Measurements from ENCODE around the gene ANKRD33B. TPM values are rescaled to one million over a fixed set of nuclear protein-coding genes. Genes with fewer than 3 reads are reported as not detected.

The ANKRD33B gene
- polyA plus RNA-seq, 1 donor (not counting 4 experiments of a cell fraction or from before 2014, with no cell fraction given) = 1.9 TPM

DNA sequence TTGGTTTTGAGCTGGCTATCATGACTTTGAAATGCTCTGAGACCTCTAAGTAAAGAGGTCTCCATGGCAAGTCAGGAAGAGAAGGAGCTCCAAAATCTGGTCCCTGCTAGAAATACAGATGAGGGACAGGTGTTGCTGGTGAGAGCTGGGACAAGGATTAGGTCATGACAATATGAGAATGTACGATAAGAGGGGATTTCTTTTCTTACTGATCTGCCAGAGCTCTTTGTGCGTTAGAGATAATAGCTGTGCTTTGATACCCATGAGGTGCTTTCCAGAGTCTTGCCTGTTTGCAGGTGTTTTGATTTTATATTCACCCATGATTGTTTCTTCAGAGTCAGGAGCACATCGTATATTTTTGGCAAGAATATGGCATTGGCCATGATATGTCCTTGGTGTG lies 56.5 kb downstream of the ANKRD33B start:
- DNase-seq (ENCODE audit: low read depth, low spot score) (no peak), FAIRE-seq (no peak)
- H4K20me1 ChIP-seq (ENCODE audit: control insufficient read depth, extremely low read depth, insufficient read depth, low read length) = no peaks in the 10 kb centered on the region
- no peak overlapping the region for H3K27ac ChIP-seq (ENCODE audit: control insufficient read depth, insufficient read depth, low read length)
- H2AFZ ChIP-seq (ENCODE audit: control insufficient read depth, low read length) = no peak overlapping the region
- no peak for TF ChIP-seq CTCF (optimal IDR thresholded peaks at IDR 0.05 in 1 of 3, IDR thresholded peaks at IDR 0.05 in 1 of 3, conservative IDR thresholded peaks at IDR 0.05 in 1 of 3; ENCODE audit: extremely low read depth in 1 of 3, insufficient read depth in 2 of 3, low read length in 3 of 3)
- TF ChIP-seq EZH2 (IDR thresholded peaks at IDR 0.05; ENCODE audit: low read length) = no peak
- H3K9me1 ChIP-seq (ENCODE audit: control insufficient read depth, extremely low read depth, insufficient read depth, low read length) = no peaks in the 10 kb centered on the region
- no peak overlapping the region for H3K4me2 ChIP-seq (ENCODE audit: control insufficient read depth, extremely low read depth, insufficient read depth, low read depth, low read length)
- no peaks in the 10 kb centered on the region for H3K4me1 ChIP-seq (ENCODE audit: control insufficient read depth, extremely low read depth, insufficient read depth, low read length)
- H3K79me2 ChIP-seq (ENCODE audit: control insufficient read depth, insufficient read depth, low read length) = no peaks in the 10 kb centered on the region
- H3K36me3 ChIP-seq (ENCODE audit: control insufficient read depth in 2 of 2, extremely low read depth in 1 of 2, insufficient read depth in 2 of 2, low read length in 2 of 2) = no peaks in the 10 kb centered on the region
- H3K27me3 ChIP-seq (ENCODE audit: control insufficient read depth, extremely low read depth, insufficient read depth, low read length) = no peaks in the 10 kb centered on the region
- no peak overlapping the region for H3K9ac ChIP-seq (ENCODE audit: control insufficient read depth, extremely low read depth, insufficient read depth, low read length)
- no peak overlapping the region for H3K4me3 ChIP-seq (ENCODE audit: control insufficient read depth in 2 of 3, extremely low read depth in 1 of 3, insufficient read depth in 2 of 3, low read depth in 1 of 3, low read length in 3 of 3)
- no peaks in the 10 kb centered on the region for H3K9me3 ChIP-seq (ENCODE audit: control insufficient read depth, low read depth, low read length)
- dilution Hi-C loops (cut with MboI; ENCODE audit: extremely low pct_ligation_motif_present, low sequenced_read_pairs) = no loop called here

DNA sequence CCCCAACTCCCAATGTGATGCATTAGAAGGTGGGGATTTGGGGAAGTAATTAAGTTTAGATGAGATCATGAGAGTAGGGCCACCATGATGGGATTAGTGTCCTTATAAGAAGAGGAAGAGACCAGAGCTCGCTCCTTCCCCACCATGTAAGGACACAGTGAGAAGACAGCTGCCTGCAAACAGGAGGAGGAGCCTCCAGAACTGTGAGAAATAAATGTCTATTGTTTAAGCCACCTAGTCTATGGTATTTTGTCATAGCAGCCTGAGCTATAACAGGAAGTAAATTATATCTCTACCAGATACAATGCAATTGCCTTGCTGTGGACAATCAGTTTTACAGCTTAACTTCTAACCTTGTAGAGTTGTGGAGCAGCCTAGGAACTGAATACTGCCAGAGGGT lies 58.0 kb downstream of the ANKRD33B start:
- Histone ChIP-seq H3K4me1 (ENCODE audit: control insufficient read depth, extremely low read depth, insufficient read depth, low read length) (no peaks in the 10 kb centered on the region), H3K4me2 (ENCODE audit: control insufficient read depth, extremely low read depth, insufficient read depth, low read depth, low read length) (no peak overlapping the region), H3K4me3 (ENCODE audit: control insufficient read depth in 2 of 3, extremely low read depth in 1 of 3, insufficient read depth in 2 of 3, low read depth in 1 of 3, low read length in 3 of 3) (no peak overlapping the region), H3K27ac (ENCODE audit: control insufficient read depth, insufficient read depth, low read length) (no peak overlapping the region), H3K9me3 (ENCODE audit: control insufficient read depth, low read depth, low read length) (no peaks in the 10 kb centered on the region), H2AFZ (ENCODE audit: control insufficient read depth, low read length) (no peak overlapping the region), H3K9me1 (ENCODE audit: control insufficient read depth, extremely low read depth, insufficient read depth, low read length) (no peaks in the 10 kb centered on the region), H3K36me3 (ENCODE audit: control insufficient read depth in 2 of 2, extremely low read depth in 1 of 2, insufficient read depth in 2 of 2, low read length in 2 of 2) (no peaks in the 10 kb centered on the region), H4K20me1 (ENCODE audit: control insufficient read depth, extremely low read depth, insufficient read depth, low read length) (no peaks in the 10 kb centered on the region), H3K79me2 (ENCODE audit: control insufficient read depth, insufficient read depth, low read length) (no peaks in the 10 kb centered on the region), H3K9ac (ENCODE audit: control insufficient read depth, extremely low read depth, insufficient read depth, low read length) (no peak overlapping the region), H3K27me3 (ENCODE audit: control insufficient read depth, extremely low read depth, insufficient read depth, low read length) (no peaks in the 10 kb centered on the region)
- dilution Hi-C loops (cut with MboI; ENCODE audit: extremely low pct_ligation_motif_present, low sequenced_read_pairs) = no loop called here
- FAIRE-seq (no peak), DNase-seq (ENCODE audit: low read depth, low spot score) (no peak)
- no peak for TF ChIP-seq CTCF (optimal IDR thresholded peaks at IDR 0.05 in 1 of 3, IDR thresholded peaks at IDR 0.05 in 1 of 3, conservative IDR thresholded peaks at IDR 0.05 in 1 of 3; ENCODE audit: extremely low read depth in 1 of 3, insufficient read depth in 2 of 3, low read length in 3 of 3)
- no peak for TF ChIP-seq EZH2 (IDR thresholded peaks at IDR 0.05; ENCODE audit: low read length)

Data from keratinocyte (primary cell).